ENCODE measurements around the gene ITGA11. TPM values are rescaled to one million over a fixed set of nuclear protein-coding genes. Genes with fewer than 3 reads are reported as not detected.

The ITGA11 gene
- total RNA-seq, 2 donors from 2014 or later = 12.6 to 35.4 TPM

- Histone ChIP-seq H3K9me3 (no peaks in the 10 kb centered on the region), H3K36me3 (no peaks in the 10 kb centered on the region), H3K4me3 (no peak overlapping the region), H3K27me3 (no peaks in the 10 kb centered on the region), H3K27ac (peak overlapping the region; percentile 86 to 93), H3K4me1 (peaks cover 0 to 82% of the 10 kb centered on the region in 2 donors)
- DNase-seq (ENCODE audit: low spot score) = no peak
- TF ChIP-seq CTCF (IDR thresholded peaks at IDR 0.05) = no peak
Measured at GRCh38 chr15:68365770-68366169, 66.2 kb downstream of the ITGA11 start.

- Histone ChIP-seq H3K4me3 (no peak overlapping the region), H3K4me1 (peaks cover 0 to 84% of the 10 kb centered on the region in 2 donors), H3K27me3 (no peaks in the 10 kb centered on the region), H3K9me3 (no peaks in the 10 kb centered on the region), H3K27ac (peak overlapping the region; percentile 86 to 93), H3K36me3 (no peaks in the 10 kb centered on the region)
- TF ChIP-seq CTCF (IDR thresholded peaks at IDR 0.05) = no peak
- DNase-seq (ENCODE audit: low spot score) = no peak
Measured at GRCh38 chr15:68365140-68365745, 66.7 kb downstream of the ITGA11 start.

GRCh38 chr15:68364660-68365035, 67.3 kb downstream of the ITGA11 start:
- Histone ChIP-seq H3K9me3 (no peaks in the 10 kb centered on the region), H3K27ac (peak overlapping the region; percentile 86 to 93), H3K36me3 (no peaks in the 10 kb centered on the region), H3K27me3 (no peaks in the 10 kb centered on the region), H3K4me3 (peak overlapping the region; percentile 1), H3K4me1 (peaks cover 0 to 87% of the 10 kb centered on the region in 2 donors)
- DNase-seq (ENCODE audit: low spot score) = no peak
- no peak for TF ChIP-seq CTCF (IDR thresholded peaks at IDR 0.05)

- Histone ChIP-seq H3K9me3 (no peaks in the 10 kb centered on the region), H3K4me1 (peaks cover 0 to 84% of the 10 kb centered on the region in 2 donors), H3K4me3 (peak overlapping the region; percentile 1), H3K27me3 (no peaks in the 10 kb centered on the region), H3K27ac (peak overlapping the region; percentile 86 to 93), H3K36me3 (no peaks in the 10 kb centered on the region)
- DNase-seq (ENCODE audit: low spot score) = peak; percentile 77
- TF ChIP-seq CTCF (IDR thresholded peaks at IDR 0.05) = no peak
Measured at GRCh38 chr15:68364028-68364659, 67.8 kb downstream of the ITGA11 start.

GRCh38 chr15:68363353-68363752, 68.6 kb downstream of the ITGA11 start:
- Histone ChIP-seq H3K9me3 (no peaks in the 10 kb centered on the region), H3K36me3 (no peaks in the 10 kb centered on the region), H3K27ac (peak overlapping the region; percentile 86 to 93), H3K27me3 (no peaks in the 10 kb centered on the region), H3K4me1 (peaks cover 0 to 76% of the 10 kb centered on the region in 2 donors), H3K4me3 (peak overlapping the region in 1 of 2 donors; percentile 1)
- no peak for TF ChIP-seq CTCF (IDR thresholded peaks at IDR 0.05)
- DNase-seq (ENCODE audit: low spot score) = no peak

All from right atrium auricular region (tissue), 2 donors.